GM21423 (cell line): Measurements from ENCODE around the gene GLT6D1.

Source experiments
- ATAC-seq: cut with Tn5 transposase; IDR thresholded peaks from one replicate; pipeline ENCODE4 v1.9.1; 2021; ENCODE audit warnings: mild to moderate bottlenecking, moderate library complexity; ENCODE audit not compliant: unreplicated experiment

The GLT6D1 gene

DNA sequence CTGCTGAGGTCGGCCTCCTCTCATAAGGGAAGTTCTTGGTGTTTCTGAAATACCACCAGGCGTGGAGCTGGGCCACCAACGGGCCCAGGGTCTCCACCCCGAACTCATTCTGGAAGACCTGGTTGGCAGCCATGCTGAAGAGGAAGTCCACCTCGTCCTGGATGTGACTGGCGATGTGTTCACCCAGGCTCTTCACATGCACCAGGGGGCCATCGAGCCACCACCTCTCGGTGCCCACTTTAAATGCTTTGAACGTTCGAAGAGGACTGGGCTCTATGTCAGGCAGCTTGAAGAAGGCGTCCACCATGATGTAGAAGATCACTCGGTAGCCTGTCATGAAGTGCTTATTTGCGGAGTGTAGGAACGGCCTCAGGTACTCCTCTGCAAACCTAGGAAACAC lies 15.1 kb downstream of the GLT6D1 start:
- no peak for ATAC-seq

GRCh38 chr9:135622415-135623020 lies 16.8 kb downstream of the GLT6D1 start:
- ATAC-seq, result no peak

GRCh38 chr9:135620558-135620957 lies 18.8 kb downstream of the GLT6D1 start:
- no peak for ATAC-seq

- ATAC-seq, result no peak
These were observed 19.8 kb downstream of the GLT6D1 start for GRCh38 chr9:135619599-135619886.

DNA sequence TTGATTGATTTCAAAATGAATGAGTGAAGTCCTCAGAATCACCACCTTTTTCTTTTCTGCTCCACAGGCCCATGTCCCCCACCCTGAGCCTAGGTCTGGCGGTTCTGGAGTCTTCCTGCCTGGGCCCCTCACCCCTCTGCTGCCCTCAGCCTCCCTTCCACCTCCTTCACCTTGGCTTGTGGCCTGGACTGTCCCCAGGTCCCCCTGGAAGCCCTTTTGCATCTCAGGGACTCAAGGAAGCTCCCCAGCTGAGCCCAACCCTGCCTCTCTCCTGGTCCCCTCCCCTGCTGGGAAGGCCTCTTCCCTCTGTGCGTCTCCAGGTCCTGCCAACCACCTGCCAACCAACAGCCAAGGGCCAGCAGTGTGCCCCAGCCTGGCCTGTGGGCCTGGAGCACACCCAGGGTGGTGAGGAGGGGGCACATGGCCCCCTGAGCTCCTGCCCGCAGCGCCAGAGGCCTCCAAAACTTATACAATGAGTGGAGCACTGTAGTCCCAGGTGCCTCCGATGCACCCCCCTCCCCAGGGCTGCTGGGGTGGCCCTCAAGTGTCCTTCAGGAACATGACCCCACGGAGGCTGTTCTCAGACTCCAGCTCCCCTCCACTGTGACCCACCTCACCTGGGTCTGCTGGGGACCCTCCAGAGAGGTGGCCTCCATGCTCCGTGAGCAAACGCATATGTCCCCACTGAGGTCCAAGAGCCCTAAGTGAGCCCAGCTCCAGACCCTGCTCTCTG lies 20.3 kb downstream of the GLT6D1 start:
- no peak for ATAC-seq

DNA sequence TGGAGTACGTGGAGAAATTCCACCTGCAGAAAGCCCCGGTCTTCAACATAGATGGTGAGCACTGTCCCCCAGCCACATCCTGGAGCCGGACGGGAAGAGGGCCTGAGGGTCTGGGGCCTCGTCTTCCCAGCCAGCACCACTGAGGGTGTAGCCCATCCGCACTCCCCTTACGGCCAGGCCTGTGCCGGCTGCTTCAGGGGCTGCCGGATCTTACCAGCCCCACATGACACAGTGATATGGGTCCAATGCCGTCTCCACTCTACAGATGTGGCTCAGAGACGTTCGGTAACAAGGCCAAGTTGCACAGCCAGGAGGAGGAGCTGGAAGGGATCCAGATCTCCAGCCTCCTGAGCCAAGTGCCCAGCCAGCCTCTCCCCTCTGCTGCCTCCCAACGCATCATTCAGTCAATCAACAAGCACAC lies 21.3 kb downstream of the GLT6D1 start:
- no peak for ATAC-seq

GRCh38 chr9:135617538-135617900 lies 21.8 kb downstream of the GLT6D1 start:
- ATAC-seq, result no peak

- no peak for ATAC-seq
These were observed 22.5 kb downstream of the GLT6D1 start for GRCh38 chr9:135616619-135617537.

- ATAC-seq, result no peak
These were observed 23.4 kb downstream of the GLT6D1 start for GRCh38 chr9:135615666-135616618.

- ATAC-seq, result no peak
These were observed 24.3 kb downstream of the GLT6D1 start for GRCh38 chr9:135614821-135615665.

DNA sequence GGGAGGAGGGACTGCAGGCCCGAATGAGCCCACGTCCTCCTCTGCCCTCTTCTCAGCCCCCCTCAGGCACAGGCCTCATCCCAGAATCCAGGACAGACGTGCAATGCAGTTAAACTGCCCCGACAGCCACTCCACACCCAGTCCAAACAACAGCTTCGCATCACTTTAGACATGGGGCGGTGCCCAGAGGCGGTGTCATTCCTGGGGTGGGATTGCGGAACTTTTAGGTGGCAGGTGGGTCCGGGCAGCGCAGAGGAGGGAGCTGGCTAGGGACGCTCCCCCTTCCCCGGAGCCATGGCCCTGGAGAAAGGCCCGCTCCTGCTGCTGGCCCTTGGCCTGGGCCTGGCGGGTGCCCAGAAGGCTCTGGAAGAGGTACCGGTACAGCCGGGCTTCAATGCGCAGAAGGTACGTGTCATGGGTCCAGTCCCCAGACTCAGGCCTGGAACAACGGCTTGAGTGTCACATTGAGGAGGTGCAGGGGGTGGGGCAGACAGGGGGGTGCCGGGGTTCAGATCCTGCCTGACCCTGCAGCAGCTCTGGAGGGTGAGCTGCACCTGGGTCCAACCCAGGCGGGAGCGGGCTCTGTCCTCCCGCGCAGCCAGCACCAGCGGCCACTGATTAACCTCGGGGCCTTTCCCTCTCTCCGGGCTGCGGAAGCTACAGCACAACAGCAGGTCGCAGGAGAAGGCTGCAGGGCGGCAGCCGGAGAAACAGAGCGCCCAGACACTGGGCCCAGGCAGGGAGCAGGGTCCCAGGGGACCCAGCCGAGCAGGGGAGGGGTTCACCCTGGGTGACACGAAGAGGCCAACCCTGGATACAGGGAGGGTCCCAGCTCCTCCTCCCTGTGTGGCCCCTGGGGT lies 25.2 kb downstream of the GLT6D1 start:
- no peak for ATAC-seq

GRCh38 chr9:135612981-135613910 lies 26.1 kb downstream of the GLT6D1 start:
- ATAC-seq, result no peak

DNA sequence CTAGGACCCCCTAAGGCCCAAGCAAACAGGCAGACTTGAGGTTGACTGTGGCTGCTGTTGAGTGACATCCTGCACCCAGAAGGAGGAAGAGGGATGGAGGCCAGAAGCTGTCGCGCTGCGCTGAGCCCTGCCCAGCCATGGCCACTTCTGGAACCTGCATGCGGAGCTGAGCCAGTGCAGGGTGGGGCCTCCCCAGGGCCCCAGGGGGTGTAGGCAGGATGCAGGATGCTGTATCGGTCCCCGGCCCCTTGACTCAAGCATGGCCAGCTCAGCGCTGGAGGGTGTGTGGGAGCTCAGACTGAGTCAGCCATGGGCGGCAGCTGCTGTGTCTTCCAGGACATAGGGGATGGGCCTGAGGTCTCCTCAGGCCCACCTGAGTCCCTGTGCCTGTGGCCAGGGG lies 26.9 kb downstream of the GLT6D1 start:
- ATAC-seq, result no peak

DNA sequence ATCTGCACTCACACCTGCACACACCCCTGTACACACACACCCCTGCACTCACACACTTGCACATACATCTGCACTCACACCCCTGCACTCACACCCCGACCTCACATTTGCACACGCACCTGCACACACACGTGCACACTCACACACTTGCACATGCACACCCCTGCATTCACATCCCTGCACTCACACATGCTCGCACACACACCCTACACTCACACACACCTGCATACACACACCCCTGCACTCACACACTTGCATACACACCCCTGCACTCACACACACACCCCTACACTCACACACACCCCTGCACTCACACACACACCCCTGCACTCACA lies 27.5 kb downstream of the GLT6D1 start:
- no peak for ATAC-seq

DNA sequence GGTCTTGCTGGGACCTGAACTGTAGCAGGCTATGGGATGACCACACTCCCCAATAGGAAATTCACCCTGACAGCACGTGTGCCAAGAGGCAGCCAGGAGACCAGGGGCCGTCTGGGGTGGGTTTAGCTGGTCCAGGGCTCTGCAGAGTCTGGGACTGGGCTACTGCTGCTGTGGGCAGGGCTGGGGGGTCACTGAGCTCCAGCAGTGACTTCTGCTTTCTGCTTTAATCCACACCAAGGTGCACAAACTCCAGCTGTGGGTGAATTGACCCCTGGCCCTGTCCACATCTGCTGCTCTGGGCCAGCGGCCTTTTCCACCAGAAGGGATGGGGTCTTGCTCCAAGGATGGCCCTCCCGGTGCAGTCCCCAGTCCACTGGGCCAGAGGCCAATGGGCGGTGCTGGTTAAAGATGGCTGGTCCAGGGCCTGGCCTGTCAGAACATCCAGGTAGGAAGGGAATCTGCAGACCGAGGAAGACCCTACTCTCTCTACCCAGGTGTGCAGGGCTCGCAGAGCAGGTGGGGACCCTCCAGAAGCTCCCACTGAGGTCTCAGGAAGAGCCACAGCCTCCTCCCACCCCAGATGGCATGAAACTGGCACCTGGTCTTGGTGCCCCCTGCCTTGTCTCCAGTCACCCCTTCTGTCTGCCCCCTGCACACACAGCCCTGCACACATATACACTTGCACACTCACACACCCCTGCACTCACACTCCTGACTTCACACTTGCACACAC lies 28.0 kb downstream of the GLT6D1 start:
- no peak for ATAC-seq

DNA sequence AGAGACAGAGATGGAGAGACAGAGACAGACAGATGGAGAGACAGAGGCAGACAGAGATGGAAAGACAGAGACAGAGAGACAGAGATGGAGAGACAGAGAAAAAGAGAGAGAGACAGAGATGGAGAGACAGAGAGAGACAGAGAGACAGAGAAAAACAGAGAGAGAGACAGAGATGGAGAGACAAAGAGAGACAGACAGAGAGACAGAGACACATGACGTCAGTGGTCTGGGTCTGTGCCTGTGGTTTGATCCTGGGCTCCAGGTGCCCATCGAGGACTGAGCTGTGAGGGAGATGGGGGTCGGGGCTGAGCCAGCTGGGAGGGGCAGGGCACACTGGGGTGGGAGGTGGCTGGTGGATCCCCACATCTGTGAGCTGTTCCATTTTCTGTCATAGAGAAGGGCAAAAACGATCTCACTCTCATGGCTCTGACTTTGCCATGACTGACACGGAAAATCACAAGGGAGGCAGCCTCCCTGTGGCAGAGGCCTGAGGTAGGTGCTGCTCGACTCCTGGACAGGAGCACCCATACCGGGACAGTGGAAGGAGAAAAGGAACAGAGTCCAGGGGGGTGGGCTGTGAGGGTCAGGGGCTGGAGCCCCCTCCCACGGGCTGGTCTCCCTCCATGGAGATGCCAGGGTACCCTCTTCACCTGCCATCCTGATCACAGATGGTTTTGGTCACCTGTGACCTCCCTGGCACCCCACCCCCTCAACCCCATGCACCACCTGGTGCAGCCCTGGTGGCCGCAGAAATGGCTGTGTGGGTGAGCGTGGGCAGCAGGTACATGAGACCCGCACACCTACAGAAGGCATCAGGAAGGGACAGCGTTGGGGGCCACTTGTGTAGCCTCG lies 28.8 kb downstream of the GLT6D1 start:
- ATAC-seq, result no peak
